HG03095 (cell line): ENCODE measurements around the gene PTPN14.

Source experiments
- ATAC-seq: cut with Tn5 transposase; IDR thresholded peaks from one replicate; pipeline ENCODE4 v1.9.1; 2021; ENCODE audit warnings: moderate library complexity; ENCODE audit not compliant: unreplicated experiment

The PTPN14 gene

DNA sequence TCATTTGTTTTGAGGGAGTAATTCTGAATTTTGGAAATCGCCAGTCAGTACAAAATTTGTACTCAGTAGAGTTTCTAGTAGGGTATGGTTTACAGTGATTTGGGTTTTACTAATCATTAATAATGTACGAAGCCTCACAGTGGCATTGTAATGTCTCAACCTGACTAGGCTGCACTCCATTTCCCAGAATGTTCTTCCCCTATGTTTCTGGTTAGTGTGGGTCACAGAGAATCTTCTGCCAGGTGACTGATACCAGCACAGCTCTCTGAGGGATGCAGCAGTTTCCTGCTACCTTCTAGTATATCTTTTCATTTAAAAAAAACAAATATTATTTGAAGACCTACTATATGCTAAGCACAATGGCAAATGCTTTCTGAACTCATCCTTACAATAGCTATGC, 112.9 kb downstream of the PTPN14 start:
- ATAC-seq = peak; percentile 36

DNA sequence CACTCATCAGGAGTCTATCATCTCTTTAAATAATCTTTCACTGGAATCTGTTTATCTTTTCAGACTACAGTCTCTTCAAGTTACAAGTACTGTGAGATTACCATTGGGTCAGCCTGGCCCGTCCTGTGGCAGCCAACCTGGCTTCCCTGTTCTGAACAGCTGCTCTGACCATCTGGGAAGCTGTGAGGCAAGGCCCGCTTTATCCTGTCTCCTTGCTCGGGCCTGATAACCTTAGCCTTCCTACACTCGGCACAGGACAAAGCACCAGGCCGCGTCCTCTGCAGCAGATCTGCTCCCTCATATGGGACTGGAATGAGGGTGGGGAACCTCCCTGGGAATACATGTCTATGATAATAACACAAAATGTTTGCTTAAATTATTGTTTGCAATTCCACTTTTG, 113.3 kb downstream of the PTPN14 start:
- ATAC-seq = no peak

DNA sequence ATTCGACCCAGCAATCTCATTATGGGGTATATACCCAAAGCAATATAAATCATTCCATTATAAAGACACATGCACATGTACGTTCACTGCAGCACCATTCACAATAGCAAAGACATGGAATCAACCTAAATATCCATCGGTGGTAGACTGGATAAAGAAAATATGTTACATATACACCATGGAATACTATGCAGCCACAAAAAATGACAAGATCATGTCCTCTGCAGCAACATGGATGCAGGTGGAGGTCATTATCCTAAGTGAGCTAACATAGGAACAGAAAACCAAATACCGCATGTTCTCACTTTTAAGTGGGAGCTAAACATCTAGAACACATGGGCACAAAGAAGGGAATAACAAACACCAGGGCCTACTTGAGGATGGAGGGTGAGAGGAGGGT, 115.5 kb downstream of the PTPN14 start:
- ATAC-seq = no peak

DNA sequence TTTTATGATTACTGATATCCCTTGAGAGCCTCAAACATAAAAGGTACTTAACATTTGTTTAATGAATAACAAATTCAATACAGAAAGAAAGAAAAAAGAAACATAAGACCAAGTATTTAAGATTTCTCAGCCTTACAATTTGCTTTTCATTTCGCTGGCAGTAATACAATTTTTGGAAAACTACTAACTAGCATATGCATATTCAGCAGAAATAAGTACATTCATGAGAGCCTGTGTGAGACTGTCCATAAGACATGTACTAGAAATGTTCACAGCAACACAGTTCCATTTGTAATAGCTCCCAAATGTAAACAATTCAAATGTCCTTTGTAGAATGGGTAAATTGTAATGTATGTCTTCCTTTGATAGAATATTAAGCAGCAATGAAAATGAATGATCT, 119.2 kb downstream of the PTPN14 start:
- ATAC-seq = no peak

DNA sequence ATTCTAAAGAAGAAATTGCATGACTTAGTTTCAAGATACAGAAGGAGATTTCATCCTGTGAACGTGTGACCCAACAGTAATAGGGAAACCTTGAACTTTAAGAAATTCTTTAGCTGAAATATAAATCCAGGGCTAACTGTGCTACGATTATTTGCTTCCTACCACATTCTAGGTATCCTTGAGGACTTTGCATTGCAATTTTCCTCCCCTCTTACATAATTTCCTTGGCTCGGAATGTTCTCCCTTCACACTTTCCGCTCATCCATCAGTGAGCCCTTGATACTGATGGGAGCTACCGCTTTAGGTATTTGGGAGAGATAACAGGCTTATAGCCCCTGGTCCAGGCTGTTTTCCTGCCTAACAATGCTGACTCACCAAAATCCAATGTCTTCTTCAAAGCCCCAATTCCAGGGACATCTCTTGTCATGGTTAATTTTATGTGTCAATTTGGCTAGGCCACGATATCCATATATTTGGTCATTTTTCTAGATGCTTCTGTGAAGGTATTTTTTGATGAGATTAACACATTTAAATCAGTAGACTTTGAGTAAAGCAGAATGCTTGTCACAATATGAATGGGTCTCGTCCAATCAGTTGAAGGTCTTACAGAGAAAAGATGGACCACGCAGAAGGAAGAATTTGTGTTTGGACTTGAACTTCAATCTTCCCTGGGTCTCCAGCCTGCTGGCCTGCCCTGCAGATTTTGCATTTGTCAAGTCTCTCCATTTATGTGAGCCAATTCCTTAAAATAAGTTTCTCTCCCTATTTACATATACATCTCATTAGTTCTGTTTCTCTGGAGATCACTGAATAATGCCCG, 121.2 kb downstream of the PTPN14 start:
- no peak for ATAC-seq

DNA sequence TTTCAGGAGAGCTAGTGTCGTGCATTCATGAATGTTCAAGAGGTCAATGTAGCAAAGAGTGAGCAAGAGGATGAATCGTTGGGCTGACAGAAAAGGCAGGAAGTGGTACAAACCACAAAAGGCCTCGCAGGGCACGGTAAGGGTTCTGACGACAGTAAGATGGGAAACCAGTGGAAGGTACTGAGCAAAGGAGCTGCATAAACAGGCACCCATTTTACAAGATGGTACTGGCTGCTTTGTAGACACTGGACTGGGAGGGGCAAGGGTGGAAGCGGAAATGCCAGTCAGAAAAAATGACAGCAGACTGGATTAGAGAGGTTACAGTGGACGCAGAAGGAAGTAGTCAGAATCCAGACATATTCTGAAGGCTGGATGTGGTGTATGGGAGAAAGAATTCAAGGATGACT, 123.5 kb downstream of the PTPN14 start:
- peak; percentile 93 for ATAC-seq

DNA sequence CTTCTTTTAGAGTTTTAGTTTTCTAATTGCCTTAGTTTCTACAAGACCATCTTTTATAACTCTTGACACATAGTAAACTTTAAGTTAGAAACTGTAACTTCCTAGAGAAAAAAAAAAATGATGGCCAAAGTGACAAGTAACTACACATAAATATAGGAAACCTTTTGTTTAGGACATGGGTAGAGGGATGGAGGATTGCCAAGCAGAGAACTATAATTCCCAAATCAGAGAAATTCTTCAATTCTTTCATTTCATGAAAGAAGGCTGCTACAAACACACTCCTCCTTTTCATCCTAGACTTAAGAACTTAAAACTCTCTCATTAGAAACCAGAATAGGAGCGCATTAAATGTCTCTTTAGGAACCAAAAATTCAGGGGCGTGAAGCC, 125.0 kb downstream of the PTPN14 start:
- no peak for ATAC-seq

DNA sequence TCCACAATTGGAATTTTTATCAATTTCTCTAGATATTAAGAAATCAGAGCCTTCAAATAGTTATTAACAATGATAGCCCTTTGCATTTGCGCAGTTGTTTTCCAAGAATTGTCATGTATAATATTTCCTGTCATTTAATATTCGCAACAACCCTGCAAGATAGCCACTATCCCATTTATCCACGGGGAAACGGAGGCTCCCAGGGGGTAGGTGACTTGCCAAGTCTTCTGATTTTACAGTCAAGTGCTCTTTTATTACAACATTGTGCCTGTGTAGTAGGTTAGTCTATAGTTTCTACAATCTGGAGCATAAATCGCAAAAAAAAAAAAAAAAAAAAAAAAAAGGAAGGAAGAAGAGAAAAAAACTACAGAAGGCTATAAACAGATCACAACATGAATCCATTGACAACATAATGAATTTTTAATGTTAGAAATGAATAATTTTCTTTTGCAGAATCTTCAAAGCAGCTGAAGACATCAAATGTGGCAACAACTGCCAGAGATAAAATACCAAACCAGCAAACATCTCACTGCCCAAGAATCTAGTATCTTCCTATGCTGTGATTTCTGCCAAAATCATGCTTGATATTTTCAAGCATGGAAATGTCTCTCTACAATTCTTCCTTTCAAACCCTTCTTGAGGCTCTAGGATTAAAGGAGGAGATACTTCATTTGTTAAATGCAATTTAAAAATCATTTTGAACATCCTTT, 125.5 kb downstream of the PTPN14 start:
- ATAC-seq = no peak

DNA sequence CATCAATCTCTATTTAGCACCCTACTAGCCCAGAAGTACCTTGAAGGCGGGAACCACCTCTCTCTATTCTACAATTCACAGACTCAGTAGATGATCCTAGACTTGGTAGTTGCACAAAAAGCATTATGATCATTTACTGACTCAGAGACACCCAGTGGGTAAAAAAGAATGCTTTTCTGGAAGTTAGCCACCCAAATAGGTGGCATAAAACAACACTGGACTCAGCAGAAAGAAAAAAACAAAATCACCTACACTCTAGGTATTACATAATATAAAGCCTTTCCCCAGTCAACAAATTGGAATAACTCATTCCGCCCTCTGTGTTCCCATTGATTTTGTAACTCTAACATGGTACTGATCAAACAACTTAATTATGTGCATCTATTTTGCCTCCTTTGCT, 126.3 kb downstream of the PTPN14 start:
- ATAC-seq = no peak

DNA sequence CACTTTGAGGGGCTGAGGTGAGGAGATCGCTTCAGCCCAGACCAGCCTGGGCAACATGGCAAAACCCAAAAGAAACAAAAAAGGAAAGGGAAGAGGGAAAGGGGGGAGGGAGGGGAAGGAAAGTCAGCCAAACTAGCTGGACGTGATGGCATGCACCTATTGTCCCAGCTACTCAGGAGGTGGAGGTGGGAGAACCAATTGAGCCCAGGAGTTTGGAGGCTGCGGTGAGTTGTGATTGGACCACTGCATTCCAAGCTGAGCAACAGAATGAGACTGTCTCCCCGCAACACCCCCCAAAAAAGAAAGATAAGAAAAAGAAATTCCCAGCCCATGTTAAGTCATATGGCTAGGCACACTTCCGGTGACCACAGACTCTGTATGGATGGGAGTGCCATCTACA, 128.4 kb downstream of the PTPN14 start:
- no peak for ATAC-seq

DNA sequence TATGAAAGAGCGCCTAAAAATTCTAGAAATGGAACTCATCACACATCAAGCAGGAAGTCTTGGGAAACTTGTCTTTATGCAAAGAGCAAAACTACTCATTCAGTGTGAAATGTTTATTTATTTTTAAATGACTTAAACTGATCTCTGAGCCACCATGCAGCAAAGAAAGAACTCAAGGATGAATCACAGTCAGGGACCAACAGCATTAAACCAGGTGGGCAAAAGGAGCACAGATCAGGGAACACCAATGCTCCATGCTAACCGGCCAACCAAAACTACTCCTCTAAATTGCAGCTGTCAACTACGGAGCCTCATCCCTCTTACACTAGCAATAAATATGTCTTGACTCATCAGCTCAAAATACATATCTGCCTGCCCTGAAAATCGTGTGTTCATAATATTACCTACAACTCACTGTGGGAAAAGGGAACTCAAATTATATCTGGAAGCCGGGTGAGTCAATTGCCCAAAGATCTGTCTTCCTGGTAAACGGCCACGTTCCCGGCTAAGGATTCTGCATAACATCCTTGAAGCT, 129.2 kb downstream of the PTPN14 start:
- no peak for ATAC-seq

DNA sequence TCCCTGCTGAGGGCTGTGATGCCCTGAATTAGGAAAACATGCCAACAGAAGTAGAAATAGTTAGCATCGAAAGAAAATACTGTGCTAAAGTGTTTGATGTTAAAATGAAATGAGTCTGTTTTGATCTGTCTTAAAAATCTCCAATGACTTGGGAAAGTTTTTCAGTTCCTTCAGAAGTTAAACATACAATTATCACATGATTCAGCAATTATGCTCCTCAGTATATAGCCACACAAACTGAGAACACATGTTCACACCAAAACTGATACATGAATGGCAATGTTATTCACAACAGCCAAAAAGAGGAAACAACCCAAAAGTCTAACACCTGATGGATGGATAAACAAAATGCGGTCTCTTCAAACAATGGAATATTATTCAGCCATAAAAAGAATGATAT, 130.6 kb downstream of the PTPN14 start:
- no peak for ATAC-seq

DNA sequence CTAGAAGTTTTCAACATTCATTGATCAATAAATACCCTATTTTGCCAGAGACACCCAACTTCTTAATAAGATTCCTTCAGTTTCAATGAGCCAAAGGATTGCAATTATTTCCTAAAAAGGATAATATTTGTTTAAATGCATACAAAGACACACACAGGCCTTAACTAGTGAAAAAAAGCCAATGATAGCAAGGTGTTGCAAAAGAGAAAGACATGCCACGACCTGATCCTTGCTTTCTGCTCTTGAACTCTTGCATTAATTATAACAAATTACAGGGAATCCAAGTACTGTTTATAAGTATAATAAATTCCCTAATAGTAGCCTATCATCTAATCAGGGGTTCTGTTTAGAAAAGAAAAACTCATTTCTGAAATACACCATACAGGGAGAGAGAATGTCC, 131.1 kb downstream of the PTPN14 start:
- ATAC-seq = no peak

DNA sequence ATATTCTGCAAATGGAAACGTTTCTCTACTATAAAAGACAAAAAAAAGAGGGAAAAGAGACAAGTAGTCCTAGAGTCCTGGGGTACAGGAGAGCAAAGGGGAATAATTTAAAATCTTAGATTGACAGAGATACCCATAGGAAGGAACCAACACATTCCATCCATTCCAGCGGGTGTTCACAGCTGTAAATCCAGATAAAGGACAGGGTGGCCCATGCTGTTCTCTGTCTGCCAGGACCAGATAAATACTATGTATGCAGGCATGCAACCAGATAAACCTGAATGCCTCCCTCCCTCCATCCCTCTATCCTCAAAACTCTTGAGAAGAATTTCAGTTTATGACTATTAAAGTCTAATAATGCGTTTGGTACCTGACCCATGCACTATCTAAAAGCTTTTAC, 131.8 kb downstream of the PTPN14 start:
- no peak for ATAC-seq

DNA sequence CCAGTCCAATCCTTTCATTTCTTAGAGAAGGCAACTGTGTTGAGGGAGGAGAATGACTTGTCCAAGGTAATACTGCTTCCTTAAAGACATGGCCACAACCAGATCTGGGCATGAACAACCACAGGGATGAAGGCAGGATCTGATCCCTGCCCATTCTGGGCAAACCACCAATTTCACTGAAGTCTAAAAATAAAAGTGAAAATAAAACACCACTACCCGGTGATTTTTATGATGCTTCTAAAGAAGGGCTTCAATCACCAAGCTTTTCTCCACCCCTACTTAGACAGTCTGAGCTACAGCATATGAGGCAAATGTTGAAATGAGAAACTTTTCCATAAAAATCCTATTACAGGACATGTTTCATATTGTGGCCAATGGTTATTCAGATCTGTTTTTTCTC, 133.0 kb downstream of the PTPN14 start:
- ATAC-seq = no peak

DNA sequence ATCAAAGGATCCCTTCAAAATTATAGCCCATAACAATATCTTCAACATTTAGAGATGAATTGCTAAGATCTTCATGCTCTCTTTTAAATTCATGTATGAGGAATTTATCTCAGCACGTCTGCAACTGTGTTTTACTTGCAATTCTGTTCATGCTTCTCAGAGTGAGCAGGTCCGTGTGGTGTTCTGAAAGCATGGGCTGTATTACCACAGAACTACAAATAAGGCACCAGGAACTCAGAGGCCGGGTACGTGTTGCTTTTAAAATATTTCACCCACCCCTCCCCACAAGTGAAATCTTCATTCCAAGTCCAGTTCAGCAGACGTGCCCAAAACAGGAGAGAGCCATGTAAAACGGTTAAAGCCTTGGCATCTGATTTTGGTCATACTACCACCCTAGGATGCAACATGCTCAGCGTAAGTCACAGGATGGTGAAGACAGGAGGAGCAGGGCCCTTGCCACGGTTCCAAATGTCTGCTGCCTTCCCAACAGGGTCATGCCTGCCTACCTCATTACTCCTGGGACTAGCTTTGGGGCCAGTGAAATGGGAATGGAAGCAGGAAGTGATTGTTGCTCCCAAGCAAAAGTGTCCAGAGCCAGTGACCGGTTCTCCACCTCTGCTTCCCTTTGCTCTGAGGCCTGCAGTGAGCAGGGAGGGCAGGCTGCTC, 133.7 kb downstream of the PTPN14 start:
- no peak for ATAC-seq

DNA sequence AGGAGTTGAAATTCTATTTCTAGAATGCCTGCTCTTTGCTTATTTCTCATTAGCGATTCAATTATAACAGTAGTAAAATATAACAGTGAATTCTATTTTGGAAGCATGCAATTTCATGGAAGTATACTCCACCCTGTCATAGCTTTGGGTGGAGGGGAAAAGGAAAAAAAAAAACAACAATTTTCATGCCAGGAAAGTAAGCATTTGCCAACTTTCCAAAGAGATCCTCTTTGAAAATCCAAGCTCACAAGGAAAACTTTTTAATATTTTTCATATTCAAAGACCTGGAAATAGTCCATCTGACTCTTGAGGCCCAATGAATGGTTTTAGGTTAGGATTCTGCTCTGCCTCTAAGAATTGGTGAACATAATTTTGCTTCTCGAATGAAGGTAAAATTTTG, 134.5 kb downstream of the PTPN14 start:
- no peak for ATAC-seq

DNA sequence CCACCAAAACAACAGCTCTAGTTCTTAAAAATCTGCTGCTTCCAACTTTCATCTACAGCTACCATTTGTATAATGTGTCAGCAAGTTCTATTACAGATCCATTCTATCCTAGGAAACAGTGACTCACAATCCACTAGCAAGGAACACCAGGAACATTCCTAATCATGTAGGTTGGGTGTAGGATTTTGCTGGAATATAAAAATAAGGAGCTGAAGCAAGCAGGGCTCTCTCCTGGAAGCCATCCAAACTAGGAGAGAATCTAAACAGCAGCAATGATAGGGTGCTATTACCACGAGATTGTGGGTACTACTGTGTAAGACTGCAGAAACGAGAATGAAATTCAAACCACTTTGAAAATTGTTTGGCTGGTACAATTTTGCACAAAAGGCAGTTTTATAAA, 135.0 kb downstream of the PTPN14 start:
- ATAC-seq = no peak

DNA sequence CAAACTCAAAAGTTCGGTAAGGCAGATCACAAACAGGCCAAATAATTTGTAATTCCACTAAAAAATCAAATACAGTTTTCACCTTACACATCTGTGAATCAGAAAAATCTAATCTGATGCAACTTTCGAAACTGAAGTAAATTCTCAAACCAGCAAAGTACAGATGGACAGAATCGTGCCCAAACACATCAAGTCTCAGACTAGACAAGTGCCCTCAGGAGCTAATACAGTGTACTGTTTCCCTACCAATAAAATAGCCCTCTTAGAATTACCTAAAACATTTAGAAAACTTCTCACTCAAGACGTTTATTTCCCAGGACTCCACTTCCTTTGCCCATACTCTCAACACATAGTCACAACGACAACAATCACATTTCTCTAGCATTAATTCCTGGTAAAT, 136.3 kb downstream of the PTPN14 start:
- ATAC-seq = no peak

DNA sequence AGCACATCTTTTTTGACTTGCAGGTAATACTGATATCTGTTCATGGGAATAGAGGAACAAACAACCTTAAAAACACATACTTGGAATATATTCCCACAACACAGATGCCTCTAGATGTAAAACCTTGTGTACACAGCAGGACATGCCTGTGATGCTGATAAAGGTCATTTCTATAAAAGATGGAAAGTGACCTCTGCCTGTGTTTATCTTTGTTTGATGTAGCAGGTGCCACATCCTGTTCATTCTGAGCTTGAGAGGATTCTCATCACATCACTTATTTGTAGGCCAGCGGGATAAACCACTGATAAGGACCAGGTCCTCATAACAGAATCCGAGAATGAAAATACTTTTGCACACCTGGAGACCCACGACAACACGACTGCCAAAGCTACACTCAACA, 136.7 kb downstream of the PTPN14 start:
- ATAC-seq = no peak

DNA sequence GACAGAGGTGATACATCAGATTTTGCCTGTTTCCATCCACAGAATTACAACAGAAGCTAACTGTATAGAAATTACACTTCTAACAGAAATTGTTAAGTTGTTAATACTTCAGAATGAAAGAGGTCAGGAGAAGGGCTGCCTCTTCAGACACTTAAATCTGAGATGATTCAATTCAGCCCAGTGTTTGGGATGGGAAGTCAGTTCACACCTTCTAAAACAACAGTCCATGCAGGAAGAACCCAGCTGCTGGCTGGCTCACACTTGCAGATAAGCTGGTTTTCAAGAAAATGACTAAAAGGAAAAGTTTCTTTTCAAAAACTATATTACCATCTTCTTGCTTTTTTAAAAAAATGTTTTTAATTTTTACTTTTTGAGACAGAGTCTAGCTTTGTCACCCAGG, 138.1 kb downstream of the PTPN14 start:
- no peak for ATAC-seq
